HepG2 (cell line): ENCODE measurements around the gene WDR54. TPM values are rescaled to one million over a fixed set of nuclear protein-coding genes. Genes with fewer than 3 reads are reported as not detected.

ENCODE experiments used
- AHDC1 ChIP-seq: sonication (generic); formaldehyde crosslinking; IDR thresholded peaks from 2 replicates; pipeline ENCODE4 v1.5.1; 2020; ENCODE audit warnings: mild to moderate bottlenecking, missing genetic modification reagents, borderline replicate concordance
- ARID2 ChIP-seq: sonication (generic); formaldehyde crosslinking; IDR thresholded peaks from 2 replicates; pipeline ENCODE4 v1.8.1; 2022; ENCODE audit warnings: mild to moderate bottlenecking, missing genetic modification reagents, borderline replicate concordance
- BATF2 ChIP-seq: sonication (generic); formaldehyde crosslinking; IDR thresholded peaks from 2 replicates; pipeline ENCODE4 v1.8.0; 2022; ENCODE audit warnings: mild to moderate bottlenecking, missing genetic modification reagents, moderate library complexity
- CSRNP1 ChIP-seq: sonication (generic); formaldehyde crosslinking; IDR thresholded peaks from 2 replicates; pipeline ENCODE4 v1.8.1; 2023; ENCODE audit warnings: mild to moderate bottlenecking, missing genetic modification reagents
- HNF4G ChIP-seq, 2 experiments: sonication (generic) in 1 of 2; formaldehyde crosslinking in 1 of 2; IDR thresholded peaks; 2 replicates each; pipeline versions ENCODE4 v1.4.0 to v1.6.1; 2011 to 2020; ENCODE audit warnings: borderline replicate concordance in 2 of 2, low read depth in 2 of 2, mild to moderate bottlenecking in 2 of 2, low read length in 1 of 2, missing genetic modification reagents in 1 of 2, moderate library complexity in 1 of 2
- HOXA9 ChIP-seq: sonication (generic); formaldehyde crosslinking; IDR thresholded peaks from 2 replicates; pipeline ENCODE4 v1.8.1; 2022; ENCODE audit warnings: missing genetic modification reagents, mild to moderate bottlenecking, moderate library complexity, borderline replicate concordance
- NCOA5 ChIP-seq: sonication (generic); formaldehyde crosslinking; IDR thresholded peaks from 2 replicates; pipeline ENCODE4 v1.4.0; 2020; ENCODE audit warnings: missing genetic modification reagents
- PAX8 ChIP-seq: sonication (generic); formaldehyde crosslinking; IDR thresholded peaks from 2 replicates; pipeline ENCODE4 v1.8.0; 2022; ENCODE audit warnings: mild to moderate bottlenecking, missing genetic modification reagents, borderline replicate concordance
- POGK ChIP-seq: sonication (generic); formaldehyde crosslinking; conservative IDR thresholded peaks from 2 replicates; pipeline ENCODE4 v1.8.0; 2022; ENCODE audit warnings: mild to moderate bottlenecking, moderate library complexity, missing genetic modification reagents
- POLR2G ChIP-seq: fragments of 200-400 bp; formaldehyde crosslinking; IDR thresholded peaks from 2 replicates; pipeline ENCODE4 v1.6.1; 2018; ENCODE audit warnings: mild to moderate bottlenecking, low read depth, low read length, moderate library complexity
- RFX5 ChIP-seq: IDR thresholded peaks from 2 replicates; pipeline ENCODE4 v1.6.1; 2011; ENCODE audit warnings: low read depth, low read length, improper control_type of control experiment
- TBP ChIP-seq: sonication (generic); formaldehyde crosslinking; IDR thresholded peaks from 2 replicates; pipeline ENCODE4 v1.5.0; 2020; ENCODE audit warnings: missing genetic modification reagents
- YEATS2 ChIP-seq: sonication (generic); formaldehyde crosslinking; IDR thresholded peaks from 2 replicates; pipeline ENCODE4 v1.4.0; 2020; ENCODE audit warnings: missing genetic modification reagents, borderline replicate concordance
- ZFP37 ChIP-seq: sonication (generic); formaldehyde crosslinking; IDR thresholded peaks from 2 replicates; pipeline ENCODE4 v1.4.0; 2020; ENCODE audit warnings: missing genetic modification reagents, borderline replicate concordance
- ZFP41 ChIP-seq: sonication (generic); formaldehyde crosslinking; IDR thresholded peaks from 2 replicates; pipeline ENCODE4 v1.4.0; 2020; ENCODE audit warnings: mild to moderate bottlenecking, missing genetic modification reagents, borderline replicate concordance
- ZNF576 ChIP-seq: sonication (generic); formaldehyde crosslinking; IDR thresholded peaks from 2 replicates; pipeline ENCODE4 v1.4.0; 2020; ENCODE audit warnings: mild to moderate bottlenecking, missing genetic modification reagents
- ZNF781 ChIP-seq: sonication (generic); formaldehyde crosslinking; IDR thresholded peaks from 2 replicates; pipeline ENCODE4 v1.5.1; 2020; ENCODE audit warnings: borderline replicate concordance, mild to moderate bottlenecking, missing genetic modification reagents; ENCODE audit errors: not compliant biosample characterization
- polyA plus RNA-seq, 8 experiments: library from polyadenylated mRNA; depleted of rRNA in 3 of 8; stranded (reverse) in 7 of 8; unstranded in 1 of 8; fragments of >200 nt; fragmentation: Illumina TruSeq in 4 of 8; extraction: Trizol in 4 of 8; gene quantifications; 2 replicates each; pipeline versions ENCODE4 v1.2.1 to v1.2.3, GENCODE V29; 2011 to 2016; ENCODE audit warnings: low read depth in 4 of 8, missing spikeins in 1 of 8, mixed read lengths in 1 of 8; ENCODE audit not compliant: insufficient read depth in 1 of 8
- total RNA-seq, 5 experiments: library from RNA; depleted of rRNA; stranded (reverse); fragments of >200 nt; fragmentation: Illumina TruSeq; extraction: Trizol; gene quantifications; 2 replicates each; pipeline ENCODE4 v1.2.3, GENCODE V29; 2016; ENCODE audit warnings: low read depth in 1 of 5

Gene WDR54
- total and polyA plus RNA-seq, 2 of the 13 experiments (the other 11 are each of a cell fraction or from before 2014, with no cell fraction given) = 2.0 to 17.3 TPM

- TF ChIP-seq AHDC1 (CRISPR knock-in tag) = 0 out of 2 replicates have a peak, but pooled peaks have one; percentile 15
- no peak for TF ChIP-seq ZFP41 (CRISPR knock-in tag)
- no peak for TF ChIP-seq PAX8 (CRISPR knock-in tag)
- peak; percentile 8; the same call in 1 of the 2 replicates for TF ChIP-seq CSRNP1 (CRISPR knock-in tag)
- TF ChIP-seq HOXA9 = 0 out of 2 replicates have a peak, but pooled peaks have one; percentile 59
- TF ChIP-seq ZNF576 (CRISPR knock-in tag) = no peak
- 0 out of 2 replicates have a peak, but pooled peaks have one; percentile 3 for TF ChIP-seq HNF4G (IDR thresholded peaks at IDR 0.05; ENCODE audit: borderline replicate concordance, low read depth, low read length)
- peak; percentile 15; the same call in 1 of the 2 replicates for TF ChIP-seq HNF4G (CRISPR knock-in tag; IDR thresholded peaks at IDR 0.05; ENCODE audit: borderline replicate concordance, low read depth)
- TF ChIP-seq ZFP37 (CRISPR knock-in tag) = 0 out of 2 replicates have a peak, but pooled peaks have one; percentile 19
- TF ChIP-seq BATF2 (CRISPR knock-in tag) = 0 out of 2 replicates have a peak, but pooled peaks have one; percentile 15
- no peak for TF ChIP-seq POLR2G
- TF ChIP-seq POGK (CRISPR knock-in tag) = no peak; the same call in 1 of the 2 replicates
- TF ChIP-seq ZNF781 (CRISPR knock-in tag) = no peak
- TF ChIP-seq RFX5 = no peak
- 0 out of 2 replicates have a peak, but pooled peaks have one; percentile 3 for TF ChIP-seq ARID2 (CRISPR knock-in tag)
- no peak for TF ChIP-seq NCOA5
- TF ChIP-seq YEATS2 (CRISPR knock-in tag) = no peak
- TF ChIP-seq TBP (CRISPR knock-in tag) = no peak
These were observed 19.7 kb downstream of the WDR54 start (continued) for GRCh38 chr2:74441170-74441689.
